Adrenal gland (tissue), 19 donors: ENCODE data around the gene PABPN1. TPM values are rescaled to one million over a fixed set of nuclear protein-coding genes. Genes with fewer than 3 reads are reported as not detected.

Source experiments
- DNase-seq, 7 donors: peaks; one replicate each; pipeline ENCODE4 v3.0.0-alpha.2; 2019 to 2020
- H3K27ac ChIP-seq, 5 donors: fragments of 200-600 bp; sonication (generic) in 4 of 5; 1 replicate in 3 of 5; 2 replicates in 2 of 5; pipeline versions ENCODE4 v1.5.1 to v1.8.0; 2016 to 2020; ENCODE audit warnings: mild to moderate bottlenecking in 1 of 5
- H3K27me3 ChIP-seq: fragments of 200-600 bp; 2 replicates; pipeline ENCODE4 v1.8.0; 2021
- H3K36me3 ChIP-seq, 2 donors: fragments of 200-600 bp; replicated peaks in 1 of 2; 1 replicate in 1 of 2; 2 replicates in 1 of 2; pipeline versions ENCODE4 v1.5.1 to v1.8.0; 2018 to 2022
- H3K4me1 ChIP-seq, 2 donors: fragments of 200-600 bp; replicated peaks in 1 of 2; 1 replicate in 1 of 2; 2 replicates in 1 of 2; pipeline versions ENCODE4 v1.5.1 to v1.8.0; 2018 to 2021
- H3K4me3 ChIP-seq, 4 donors: fragments of 200-600 bp; sonication (generic) in 3 of 4; one replicate each; pipeline ENCODE4 v1.5.1; 2016 to 2018
- H3K9me3 ChIP-seq, 3 donors: fragments of 200-600 bp; sonication (generic) in 1 of 3; replicated peaks in 1 of 3; 1 replicate in 2 of 3; 2 replicates in 1 of 3; pipeline versions ENCODE4 v1.5.1 to v1.8.0; 2016 to 2021
- POLR2A ChIP-seq, 2 donors: fragments of 450-650 bp; IDR thresholded peaks; one replicate each; pipeline ENCODE4 v1.6.1; 2017; ENCODE audit warnings: antibody characterized with exemption in 2 of 2, mild to moderate bottlenecking in 2 of 2, moderate library complexity in 1 of 2
- WGBS, 4 donors: extraction: QIAGEN DNeasy Blood & Tissue Kit in 2 of 4; methylation state at CpG; one replicate each; pipeline versions ENCODE4 v1.1.5 to v1.1.7; 2013 to 2017; 5-methylcytosine and 5-hydroxymethylcytosine counted together
- intact Hi-C, 2 donors: fragments of 100-400 bp; cut with DNase I; formaldehyde crosslinking; loops; one replicate each; pipeline versions ENCODE4 v1.14.1 to v1.15.0; 2022 to 2023
- long read RNA-seq, 10 donors: library from polyadenylated mRNA in 3 of 10; unstranded in 2 of 10; stranded (forward) in 1 of 10; transcript quantifications; one replicate each; pipeline ENCODE4 v2.0.0 and lab custom pipeline, GENCODE V29; 2021 to 2026
- polyA plus RNA-seq, 3 donors: library from polyadenylated mRNA; stranded (reverse); fragments of 200-250 nt in 2 of 3; fragments of 350-450 nt in 1 of 3; fragmentation: Illumina TruSeq in 1 of 3; extraction: RNeasy Lipid Tissue Mini Kit (QIAGEN cat#74804) in 1 of 3; gene quantifications; one replicate each; pipeline ENCODE4 v1.2.3, GENCODE V29; 2013 to 2014
- total RNA-seq, 9 donors: library from RNA; depleted of rRNA in 4 of 9; stranded (reverse); fragments of >200 nt in 4 of 9; fragments of 120-200 nt in 1 of 9; fragmentation: NEBNext Ultra II Directional in 1 of 9; extraction: Animal tissue kit (Norgen Biotek cat#: 25700) in 1 of 9; gene quantifications; one replicate each; pipeline versions ENCODE4 v1.1.0 to v1.2.4, GENCODE V29; 2013 to 2023
- TF ChIP-seq, protein P1 (sequence below), 6 experiments: fragments of 450-650 bp in 4 of 6; fragments of 200-600 bp in 2 of 6; sonication (generic) in 1 of 6; IDR thresholded peaks; 1 replicate in 5 of 6; 2 replicates in 1 of 6; pipeline versions ENCODE4 v1.5.1 to v1.8.0; 2016 to 2021; ENCODE audit warnings: antibody characterized with exemption in 6 of 6, mild to moderate bottlenecking in 2 of 6, moderate library complexity in 1 of 6
- donor health status: healthy with polysubstance abuse.
- donor health status: Bipolar disorder and iron deficiency.
- donor health status: DM: yes; HTN: yes; CAD: no.
- donor health status: DM: no; HTN: no; CAD: no.
- donor health status: DM: no; HTN: no; CAD: no.
- donor health status: DM: yes; HTN: yes; CAD: no.

Gene PABPN1, protein sequence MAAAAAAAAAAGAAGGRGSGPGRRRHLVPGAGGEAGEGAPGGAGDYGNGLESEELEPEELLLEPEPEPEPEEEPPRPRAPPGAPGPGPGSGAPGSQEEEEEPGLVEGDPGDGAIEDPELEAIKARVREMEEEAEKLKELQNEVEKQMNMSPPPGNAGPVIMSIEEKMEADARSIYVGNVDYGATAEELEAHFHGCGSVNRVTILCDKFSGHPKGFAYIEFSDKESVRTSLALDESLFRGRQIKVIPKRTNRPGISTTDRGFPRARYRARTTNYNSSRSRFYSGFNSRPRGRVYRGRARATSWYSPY
- total RNA-seq (100 to 1,000 TPM in 4 of 9 donors, 10 to 100 TPM in 5; 18.3 to 200 (median 79.3) TPM), polyA plus RNA-seq (100 to 1,000 TPM in 2 of 3 donors, 10 to 100 TPM in 1; 97.8 to 632 (median 331) TPM)
- long read RNA-seq, donor 1, transcript PABPN1-201 (7 exons, 2,001 nt), result major isoform, 16 of 32 reads
- long read RNA-seq, donor 1, transcript PABPN1-202 (6 exons, 2,768 nt), result minor isoform, 6 of 32 reads
- long read RNA-seq, donor 1, transcript PABPN1-207 (6 exons, 1,220 nt), result minor isoform, 5 of 32 reads
- long read RNA-seq, donor 1, partial matches to known transcripts, result 0 of 32 reads
- long read RNA-seq, donor 1, other reads (novel, unspliced or antisense), result 0 of 32 reads
- long read RNA-seq, donor 2, transcript PABPN1-202 (6 exons, 2,768 nt), result minor isoform, 6 of 24 reads
- long read RNA-seq, donor 2, transcript PABPN1-201 (7 exons, 2,001 nt), result major isoform, 9 of 24 reads
- long read RNA-seq, donor 2, partial matches to known transcripts, result 0 of 24 reads
- long read RNA-seq, donor 2, other reads (novel, unspliced or antisense), result 0 of 24 reads
- long read RNA-seq, donor 3, transcript PABPN1-207 (6 exons, 1,220 nt), result major isoform, 8 of 18 reads
- long read RNA-seq, donor 3, transcript PABPN1-201 (7 exons, 2,001 nt), result minor isoform, 5 of 18 reads
- long read RNA-seq, donor 3, partial matches to known transcripts, result 0 of 18 reads
- long read RNA-seq, donor 3, other reads (novel, unspliced or antisense), result 0 of 18 reads
- long read RNA-seq, donor 4, partial matches to known transcripts, result 0 of 8 reads
- long read RNA-seq, donor 4, other reads (novel, unspliced or antisense), result 3 of 8 reads
- long read RNA-seq, donor 5, transcript PABPN1-201 (7 exons, 2,001 nt), result major isoform, 112 of 181 reads
- long read RNA-seq, donor 5, transcript PABPN1-202 (6 exons, 2,768 nt), result minor isoform, 34 of 181 reads
- long read RNA-seq, donor 5, partial matches to known transcripts, result 3 of 181 reads
- long read RNA-seq, donor 5, other reads (novel, unspliced or antisense), result 25 of 181 reads
- long read RNA-seq, donor 6, partial matches to known transcripts, result 0 of 6 reads
- long read RNA-seq, donor 6, other reads (novel, unspliced or antisense), result 1 of 6 reads
- long read RNA-seq, donor 7, transcript PABPN1-202 (6 exons, 2,768 nt), result minor isoform, 10 of 34 reads
- long read RNA-seq, donor 7, transcript PABPN1-201 (7 exons, 2,001 nt), result major isoform, 21 of 34 reads
- long read RNA-seq, donor 7, partial matches to known transcripts, result 0 of 34 reads
- long read RNA-seq, donor 7, other reads (novel, unspliced or antisense), result 0 of 34 reads
- long read RNA-seq, donor 8, transcript PABPN1-207 (6 exons, 1,220 nt), result minor isoform, 5 of 97 reads
- long read RNA-seq, donor 8, transcript PABPN1-201 (7 exons, 2,001 nt), result major isoform, 45 of 97 reads
- long read RNA-seq, donor 8, transcript PABPN1-202 (6 exons, 2,768 nt), result minor isoform, 19 of 97 reads
- long read RNA-seq, donor 8, partial matches to known transcripts, result 25 of 97 reads
- long read RNA-seq, donor 8, other reads (novel, unspliced or antisense), result 0 of 97 reads
- long read RNA-seq, donor 9, transcript PABPN1-202 (6 exons, 2,768 nt), result minor isoform, 8 of 27 reads
- long read RNA-seq, donor 9, transcript PABPN1-201 (7 exons, 2,001 nt), result major isoform, 12 of 27 reads
- long read RNA-seq, donor 9, partial matches to known transcripts, result 0 of 27 reads
- long read RNA-seq, donor 9, other reads (novel, unspliced or antisense), result 0 of 27 reads
- long read RNA-seq, donor 10, transcript PABPN1-201 (7 exons, 2,001 nt), result major isoform, 25 of 45 reads
- long read RNA-seq, donor 10, transcript PABPN1-202 (6 exons, 2,768 nt), result minor isoform, 10 of 45 reads
- long read RNA-seq, donor 10, partial matches to known transcripts, result 5 of 45 reads
- long read RNA-seq, donor 10, other reads (novel, unspliced or antisense), result 0 of 45 reads

DNA sequence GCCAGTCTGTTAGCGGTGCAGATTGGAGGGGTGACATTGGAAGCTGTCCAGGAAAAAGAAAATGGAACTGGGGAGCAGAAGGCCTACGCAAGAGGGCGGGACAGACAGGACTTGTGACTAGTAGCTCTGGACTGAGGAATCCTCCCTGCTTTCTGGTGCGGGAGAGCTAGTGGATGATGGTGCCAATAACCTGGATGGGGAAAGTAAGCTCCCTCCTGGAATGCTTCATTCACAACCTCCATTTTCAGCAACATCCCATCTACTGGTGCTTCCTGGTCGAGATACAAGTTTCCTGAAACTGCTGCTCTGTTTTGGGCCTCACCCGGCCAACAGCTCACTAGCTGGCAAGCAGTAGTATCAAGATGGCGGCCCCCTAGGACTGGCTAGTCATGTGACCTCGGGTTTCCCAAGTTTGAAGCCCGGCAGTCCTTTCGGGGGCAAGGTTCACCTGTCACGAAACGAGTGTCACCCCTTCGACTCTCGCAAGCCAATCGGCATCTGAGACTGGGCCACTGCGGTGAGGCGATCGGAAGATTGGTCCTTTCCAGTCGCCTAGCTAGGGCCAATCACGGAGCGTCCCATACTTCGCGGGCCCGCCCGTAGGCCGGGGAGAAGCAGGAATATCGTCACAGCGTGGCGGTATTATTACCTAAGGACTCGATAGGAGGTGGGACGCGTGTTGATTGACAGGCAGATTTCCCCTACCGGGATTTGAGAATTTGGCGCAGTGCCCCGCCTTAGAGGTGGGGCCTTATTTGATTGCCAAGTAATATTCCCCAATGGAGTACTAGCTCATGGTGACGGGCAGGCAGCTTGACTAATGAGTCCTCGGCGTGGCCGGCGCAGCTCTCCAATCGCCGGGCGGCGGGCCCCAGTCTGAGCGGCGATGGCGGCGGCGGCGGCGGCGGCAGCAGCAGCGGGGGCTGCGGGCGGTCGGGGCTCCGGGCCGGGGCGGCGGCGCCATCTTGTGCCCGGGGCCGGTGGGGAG is at the start of gene PABPN1:
Gene PABPN1 (plus strand): TSS at position 874 of the 988 bp plus-strand sequence. CDS start 13 bp downstream, at position 887.
- peak within 1 kb of the TSS; percentile 76 to 99 (median 90) for H3K27ac ChIP-seq
- peak; percentile 63 to 87 for TF ChIP-seq POLR2A (IDR thresholded peaks at IDR 0.05)
- TF ChIP-seq, protein P1, sequence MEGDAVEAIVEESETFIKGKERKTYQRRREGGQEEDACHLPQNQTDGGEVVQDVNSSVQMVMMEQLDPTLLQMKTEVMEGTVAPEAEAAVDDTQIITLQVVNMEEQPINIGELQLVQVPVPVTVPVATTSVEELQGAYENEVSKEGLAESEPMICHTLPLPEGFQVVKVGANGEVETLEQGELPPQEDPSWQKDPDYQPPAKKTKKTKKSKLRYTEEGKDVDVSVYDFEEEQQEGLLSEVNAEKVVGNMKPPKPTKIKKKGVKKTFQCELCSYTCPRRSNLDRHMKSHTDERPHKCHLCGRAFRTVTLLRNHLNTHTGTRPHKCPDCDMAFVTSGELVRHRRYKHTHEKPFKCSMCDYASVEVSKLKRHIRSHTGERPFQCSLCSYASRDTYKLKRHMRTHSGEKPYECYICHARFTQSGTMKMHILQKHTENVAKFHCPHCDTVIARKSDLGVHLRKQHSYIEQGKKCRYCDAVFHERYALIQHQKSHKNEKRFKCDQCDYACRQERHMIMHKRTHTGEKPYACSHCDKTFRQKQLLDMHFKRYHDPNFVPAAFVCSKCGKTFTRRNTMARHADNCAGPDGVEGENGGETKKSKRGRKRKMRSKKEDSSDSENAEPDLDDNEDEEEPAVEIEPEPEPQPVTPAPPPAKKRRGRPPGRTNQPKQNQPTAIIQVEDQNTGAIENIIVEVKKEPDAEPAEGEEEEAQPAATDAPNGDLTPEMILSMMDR (IDR thresholded peaks at IDR 0.05), result no peak
- H3K4me1 ChIP-seq, result peaks cover 19 to 30% of the 10 kb centered on the region in 2 donors
- H3K27me3 ChIP-seq, result no peaks in the 10 kb centered on the region
- intact Hi-C loops, result loop anchor here in 1 of 2 donors (10.0 kb wide), 2 partner anchors 56 to 244 kb away; partner anchors contain the start of gene AP1G2
- H3K36me3 ChIP-seq, result peaks cover 0 to 27% of the 10 kb centered on the region in 2 donors
- peak within 1 kb of the TSS in 3 of 4 donors; percentile 19 to 86 (median 72) for H3K4me3 ChIP-seq
- DNase-seq, result peak; percentile 99 to 100 (median 100)
- no peaks in the 10 kb centered on the region for H3K9me3 ChIP-seq
- WGBS, 4 donors, result 3 to 70% (median 9%) methylated on average over 4 to 63 of the region's 63 CpGs

DNA sequence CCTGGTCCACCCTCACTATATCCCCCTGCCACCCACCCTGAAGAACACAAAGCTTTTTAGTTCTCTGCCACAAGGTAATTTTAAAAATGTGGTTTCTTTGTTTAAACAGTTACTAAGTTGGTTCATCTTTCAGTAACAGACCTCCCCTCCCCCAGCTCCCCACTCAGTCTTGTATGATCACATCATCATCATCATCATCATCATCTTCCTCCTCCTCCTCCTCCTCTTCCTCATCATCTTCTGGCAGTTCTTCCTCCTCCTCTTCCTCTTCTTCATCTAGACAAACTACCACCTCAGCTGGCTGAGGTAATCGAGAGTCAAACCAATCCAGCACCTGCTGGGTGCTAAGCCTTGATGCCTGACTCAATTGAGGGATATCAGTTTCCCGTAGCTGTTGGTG is 45.8 kb upstream of the PABPN1 start:
- intact Hi-C loops, result no loop called here
- Histone ChIP-seq H3K27me3 (no peaks in the 10 kb centered on the region), H3K36me3 (peaks cover 0 to 10% of the 10 kb centered on the region in 2 donors), H3K4me3 (no peak overlapping the region), H3K27ac (no peak overlapping the region), H3K4me1 (no peaks in the 10 kb centered on the region), H3K9me3 (no peaks in the 10 kb centered on the region)
- TF ChIP-seq, protein P1 (IDR thresholded peaks at IDR 0.05), result no peak
- TF ChIP-seq POLR2A (IDR thresholded peaks at IDR 0.05), result no peak
- WGBS, 4 donors, result 87 to 100% (median 94%) methylated on average over 2 of the region's 2 CpGs
- DNase-seq, result no peak
